GM12878 (cell line): ENCODE data around the gene SETD5. TPM values are rescaled to one million over a fixed set of nuclear protein-coding genes. Genes with fewer than 3 reads are reported as not detected.

ENCODE experiments used
- ATAC-seq: fragments of 200-7000 bp; cut with Tn5 transposase; 3 replicates; pipeline ENCODE4 v1.9.1; 2020; ENCODE audit warnings: mild to moderate bottlenecking, moderate library complexity
- BruUV-seq: library from RNA; stranded (reverse); fragments of 400-500 nt; replicated peaks from 2 replicates; lab custom pipeline; 2021; lab: Mats Ljungman, UMichigan
- CTCF ChIA-PET: fragments of 300-600 bp; sonication (Branson Sonifier 250); formaldehyde crosslinking; extraction: SDS; loops from one replicate; lab custom pipeline; 2021; ENCODE audit warnings: inconsistent platforms; lab: Yijun Ruan, JAX
- POLR2A ChIA-PET: fragments of 350-600 bp; formaldehyde crosslinking; extraction: SDS; loops from one replicate; lab custom pipeline; 2021; ENCODE audit warnings: inconsistent platforms; lab: Charles Lee
- RAD21 ChIA-PET: fragments of 300-600 bp; sonication (Branson Sonifier 250); formaldehyde crosslinking; loops from one replicate; lab custom pipeline; 2023; ENCODE audit warnings: antibody characterized with exemption; ENCODE audit not compliant: unreplicated experiment; lab: Charles Lee
- SMC1A ChIA-PET: fragments of 300-600 bp; sonication (Branson Sonifier 250); formaldehyde crosslinking; loops from one replicate; lab custom pipeline; 2023; ENCODE audit not compliant: unreplicated experiment, uncharacterized antibody; lab: Charles Lee
- DNase-seq: peaks from one replicate; pipeline ENCODE4 v3.0.0-alpha.2; 2011; ENCODE audit warnings: low read depth, low spot score
- FAIRE-seq: peaks from 3 replicates; lab custom pipeline; 2011; peaks lifted over from hg19 to GRCh38; lab: Jason Lieb, UNC
- H2AFZ ChIP-seq: 2 replicates; pipeline ENCODE4 v1.6.0; 2011; ENCODE audit warnings: low read depth, low read length, control low read depth; ENCODE audit not compliant: control insufficient read depth
- H3K27ac ChIP-seq: 2 replicates; pipeline ENCODE4 v1.5.1; 2011; ENCODE audit warnings: control low read depth; ENCODE audit not compliant: control insufficient read depth, insufficient read depth
- H3K27me3 ChIP-seq, 2 experiments: replicated peaks in 1 of 2; 2 replicates each; pipeline versions ENCODE4 v1.6.0 to v1.6.1; 2011; ENCODE audit warnings: low read length in 1 of 2; ENCODE audit not compliant: control insufficient read depth in 2 of 2, insufficient read depth in 2 of 2
- H3K36me3 ChIP-seq, 2 experiments: 2 replicates each; pipeline ENCODE4 v1.5.1; 2011; ENCODE audit warnings: low read length in 1 of 2; ENCODE audit not compliant: control insufficient read depth in 2 of 2, insufficient read depth in 2 of 2
- H3K4me1 ChIP-seq: 2 replicates; pipeline ENCODE4 v1.6.1; 2011; ENCODE audit warnings: mild to moderate bottlenecking, low read length, moderate library complexity, mixed read lengths; ENCODE audit not compliant: control insufficient read depth, insufficient read depth
- H3K4me2 ChIP-seq: 2 replicates; pipeline ENCODE4 v1.6.0; 2011; ENCODE audit warnings: control low read depth; ENCODE audit not compliant: control insufficient read depth, insufficient read depth
- H3K4me3 ChIP-seq: fragments of 200-600 bp; sonication (generic); 2 replicates; pipeline ENCODE4 v1.5.1; 2016
- H3K79me2 ChIP-seq: 2 replicates; pipeline ENCODE4 v1.6.0; 2011; ENCODE audit warnings: low read length; ENCODE audit not compliant: control insufficient read depth, insufficient read depth
- H3K9ac ChIP-seq: 2 replicates; pipeline ENCODE4 v1.8.0; 2011; ENCODE audit warnings: low read length, control low read depth, mixed read lengths; ENCODE audit not compliant: control insufficient read depth, insufficient read depth
- H3K9me3 ChIP-seq: replicated peaks from 3 replicates; pipeline ENCODE4 v1.5.1; 2011; ENCODE audit warnings: mild to moderate bottlenecking, low read length; ENCODE audit not compliant: control insufficient read depth, insufficient read depth
- H4K20me1 ChIP-seq: 2 replicates; pipeline ENCODE4 v1.6.0; 2011; ENCODE audit not compliant: control insufficient read depth, insufficient read depth
- EED ChIP-seq: sonication (generic); IDR thresholded peaks from 2 replicates; pipeline ENCODE4 v1.6.1; 2016; ENCODE audit warnings: antibody characterized with exemption, low read depth
- EZH2 ChIP-seq: IDR thresholded peaks from 2 replicates; pipeline ENCODE4 v1.6.1; 2012; ENCODE audit warnings: low read depth, mild to moderate bottlenecking, control low read depth, inconsistent platforms, low read length, borderline replicate concordance; ENCODE audit not compliant: control insufficient read depth
- MXI1 ChIP-seq: fragments of 150-350 bp; IDR thresholded peaks from 2 replicates; pipeline ENCODE4 v1.6.1; 2011; ENCODE audit warnings: low read depth, mild to moderate bottlenecking, inconsistent platforms, low read length, improper control_type of control experiment
- SREBF1 ChIP-seq: IDR thresholded peaks from 2 replicates; pipeline ENCODE4 v1.6.1; 2012; ENCODE audit warnings: mild to moderate bottlenecking, low read length
- SREBF2 ChIP-seq: IDR thresholded peaks from 2 replicates; pipeline ENCODE4 v1.6.1; 2012; ENCODE audit warnings: mild to moderate bottlenecking, low read length
- ZNF24 ChIP-seq: fragments of 450-650 bp; IDR thresholded peaks from 2 replicates; pipeline ENCODE4 v1.6.1; 2017; ENCODE audit warnings: antibody characterized with exemption, mild to moderate bottlenecking
- ZNF622 ChIP-seq: fragments of 450-650 bp; IDR thresholded peaks from 2 replicates; pipeline ENCODE4 v1.6.1; 2017; ENCODE audit warnings: mild to moderate bottlenecking, inconsistent platforms
- WGBS: methylation state at CpG from one replicate; pipeline ENCODE4 v1.1.6; 2016; ENCODE audit warnings: low lambda C conversion rate; ENCODE audit not compliant: insufficient replicate concordance, insufficient coverage; ENCODE audit errors: missing lambda C conversion rate; 5-methylcytosine and 5-hydroxymethylcytosine counted together
- in situ Hi-C: fragments of 300-500 bp; cut with MboI; formaldehyde crosslinking; loops from 9 replicates; pipeline ENCODE4 v1.14.3; 2018; ENCODE audit warnings: mixed read lengths
- intact Hi-C: fragments of 100-400 bp; cut with micrococcal nuclease; formaldehyde crosslinking; loops from one replicate; pipeline ENCODE4 v1.14.2; 2022; ENCODE audit not compliant: unreplicated experiment
- polyA plus RNA-seq, 11 experiments: library from polyadenylated mRNA; depleted of rRNA in 4 of 11; unstranded in 6 of 11; stranded (reverse) in 5 of 11; fragments of >200 nt; fragmentation: Nextera tagmentation in 4 of 11; fragmentation: Illumina TruSeq in 1 of 11; extraction: Ambion mirVana in 4 of 11; extraction: Trizol in 1 of 11; gene quantifications; 1 replicate in 1 of 11; 2 replicates in 10 of 11; pipeline versions ENCODE4 v1.2.1 to v1.2.3, GENCODE V29; 2011 to 2016; ENCODE audit warnings: inconsistent platforms in 2 of 11, missing spikeins in 2 of 11, low read depth in 1 of 11
- total RNA-seq, 4 experiments: library from RNA; depleted of rRNA in 3 of 4; stranded (reverse); fragments of >200 nt in 3 of 4; fragmentation: Illumina TruSeq in 1 of 4; extraction: Trizol in 1 of 4; gene quantifications; 2 replicates each; pipeline versions ENCODE4 v1.2.1 to v1.2.3, GENCODE V29; 2013 to 2021

Gene SETD5
- total and polyA plus RNA-seq, 10 of the 15 experiments (the other 5 are each of a cell fraction or from before 2014, with no cell fraction given), result 8.2 to 94.0 (median 55.4) TPM

DNA sequence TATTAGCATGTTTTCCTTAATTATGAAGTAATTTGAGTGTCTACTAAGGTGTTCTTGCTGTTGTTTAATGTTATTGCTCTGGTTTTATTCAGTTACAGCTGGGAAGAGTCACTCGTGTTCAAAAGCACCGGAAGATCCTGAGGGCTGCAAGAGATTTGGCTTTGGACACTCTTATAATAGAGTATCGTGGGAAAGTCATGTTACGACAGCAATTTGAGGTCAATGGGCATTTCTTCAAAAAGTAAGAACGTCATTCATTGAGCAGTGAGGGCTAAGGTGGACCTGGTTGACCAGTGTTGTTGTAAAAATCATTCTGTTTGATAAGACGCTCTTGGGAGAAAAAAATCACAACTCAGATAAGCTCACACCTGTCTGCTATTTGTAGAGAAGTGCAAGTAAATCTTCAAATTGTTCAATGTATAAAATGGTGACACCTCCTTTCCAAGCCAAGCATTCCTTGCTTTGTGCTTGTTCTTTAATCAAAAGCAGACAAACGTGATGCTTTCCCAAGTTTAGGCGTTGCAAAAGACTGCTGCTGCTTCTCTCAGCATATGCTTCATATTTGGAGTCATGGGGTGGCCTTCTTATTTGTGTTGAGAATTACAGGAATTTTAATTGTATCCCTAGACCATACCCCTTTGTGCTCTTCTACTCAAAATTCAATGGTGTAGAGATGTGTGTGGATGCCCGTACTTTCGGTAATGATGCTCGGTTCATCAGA, 44.2 kb downstream of the SETD5 start:
- no peak overlapping the region for H3K4me3 ChIP-seq
- POLR2A ChIA-PET, result interaction anchor here (0.7 to 0.9 kb wide), 2 partner anchors 48 to 363 kb away, joined by 3 to 4 read pairs; no protein-coding TSS in a partner anchor
- RAD21 ChIA-PET, result no interaction called here
- H3K4me1 ChIP-seq, result no peaks in the 10 kb centered on the region
- intact Hi-C loops, result no loop called here
- H3K4me2 ChIP-seq, result no peak overlapping the region
- SMC1A ChIA-PET, result interaction anchor here (0.8 to 2.2 kb wide), 7 partner anchors 9 to 75 kb away, joined by 3 to 6 read pairs (median 3); no protein-coding TSS in a partner anchor
- H3K36me3 ChIP-seq, result peaks cover 22 to 62% of the 10 kb centered on the region in 2 experiments
- no peak for TF ChIP-seq ZNF622
- TF ChIP-seq ZNF24, result no peak
- no peak for TF ChIP-seq SREBF2
- TF ChIP-seq EZH2, result no peak
- no peak for TF ChIP-seq SREBF1
- no peak for TF ChIP-seq MXI1
- TF ChIP-seq, all 136 proteins: peak for 0
- no peak for ATAC-seq
- in situ Hi-C loops, result no loop called here
- H2AFZ ChIP-seq, result no peak overlapping the region
- no peaks in the 10 kb centered on the region for H4K20me1 ChIP-seq
- H3K9me3 ChIP-seq, result no peaks in the 10 kb centered on the region
- DNase-seq, result no peak
- H3K27ac ChIP-seq, result no peak overlapping the region
- H3K9ac ChIP-seq, result no peak overlapping the region
- H3K27me3 ChIP-seq, result no peaks in the 10 kb centered on the region
- no TSS peak for BruUV-seq
- peak; percentile 18 for FAIRE-seq
- CTCF ChIA-PET, result interaction anchor here (0.7 to 1.4 kb wide), 3 partner anchors 62 to 89 kb away, joined by 3 to 5 read pairs (median 4); no protein-coding TSS in a partner anchor
- over 99% methylated on average over 11 of the region's 11 CpGs for WGBS
- peaks cover 4% of the 10 kb centered on the region for H3K79me2 ChIP-seq

GRCh38 chr3:9448071-9448470, 50.7 kb downstream of the SETD5 start:
- TF ChIP-seq EED (no peak), ZNF24 (no peak)
- WGBS, result 75% methylated on average over 4 of the region's 4 CpGs
- no peaks in the 10 kb centered on the region for H3K9me3 ChIP-seq
- intact Hi-C loops (no loop called here), in situ Hi-C loops (no loop called here)
- no peak overlapping the region for H3K4me3 ChIP-seq
- ChIA-PET POLR2A (interaction anchor here (1.1 kb wide), 1 partner anchor 8 kb away, joined by 7 read pairs; no protein-coding TSS in a partner anchor), CTCF (interaction anchor here (1.9 kb wide), 1 partner anchor 95 kb away, joined by 7 read pairs; no protein-coding TSS in a partner anchor), SMC1A (interaction anchor here (1.3 to 1.8 kb wide), 2 partner anchors 12 to 22 kb away, joined by 3 read pairs; no protein-coding TSS in a partner anchor), RAD21 (no interaction called here)
- no peak overlapping the region for H3K27ac ChIP-seq
- no peak for DNase-seq
- FAIRE-seq, result no peak
- H2AFZ ChIP-seq, result no peak overlapping the region
- no TSS peak for BruUV-seq
- H3K4me2 ChIP-seq, result no peak overlapping the region
- no peak for ATAC-seq
- no peak overlapping the region for H3K9ac ChIP-seq
- no peaks in the 10 kb centered on the region for H3K4me1 ChIP-seq
- H3K36me3 ChIP-seq, result peaks cover 26 to 36% of the 10 kb centered on the region in 2 experiments
- no peaks in the 10 kb centered on the region for H3K27me3 ChIP-seq
- H4K20me1 ChIP-seq, result no peaks in the 10 kb centered on the region
- no peaks in the 10 kb centered on the region for H3K79me2 ChIP-seq
